K562 (cell line): ENCODE measurements around the gene COL15A1.

Source experiments
- CBX3 ChIP-seq, 2 experiments: IDR thresholded peaks; 1 replicate in 1 of 2; 2 replicates in 1 of 2; pipeline ENCODE4 v1.6.1; 2012; ENCODE audit warnings: inconsistent platforms in 2 of 2, low read length in 2 of 2, borderline replicate concordance in 1 of 2, control low read depth in 1 of 2
- EP300 ChIP-seq: IDR thresholded peaks from 2 replicates; pipeline ENCODE4 v1.6.1; 2012; ENCODE audit warnings: low read length, improper control_type of control experiment
- NKRF ChIP-seq: fragments of 450-650 bp; IDR thresholded peaks from 2 replicates; pipeline ENCODE4 v1.6.1; 2016; ENCODE audit warnings: borderline replicate concordance
- ZNF274 ChIP-seq: IDR thresholded peaks from 2 replicates; pipeline ENCODE4 v1.6.1; 2011; ENCODE audit warnings: low read depth, mild to moderate bottlenecking, low read length, moderate library complexity, borderline replicate concordance
- ZNF280A ChIP-seq: fragments of 450-650 bp; IDR thresholded peaks from 2 replicates; pipeline ENCODE4 v1.6.1; 2018; ENCODE audit warnings: mild to moderate bottlenecking, low read depth; ENCODE audit not compliant: partially characterized antibody

- TF ChIP-seq ZNF274 (no peak), CBX3 (IDR thresholded peaks at IDR 0.05; ENCODE audit: borderline replicate concordance in 1 of 2, low read length in 2 of 2) (no peak), EP300 (no peak), ZNF280A (no peak), NKRF (no peak)
Observed at GRCh38 chr9:98924946-98925820, 18.5 kb upstream of the COL15A1 start.
